HEK293 (cell line): ENCODE measurements around the gene IGFLR1.

ENCODE experiments used
- BCL11A ChIP-seq: fragments of 450-650 bp; formaldehyde crosslinking; IDR thresholded peaks from 2 replicates; pipeline ENCODE4 v1.5.1; 2016; ENCODE audit warnings: low read depth, missing biosample characterization, missing genetic modification characterization
- GLI4 ChIP-seq: fragments of 450-650 bp; formaldehyde crosslinking; IDR thresholded peaks from 2 replicates; pipeline ENCODE4 v1.5.1; 2016; ENCODE audit warnings: missing biosample characterization, missing genetic modification characterization
- KLF1 ChIP-seq: fragments of 450-650 bp; formaldehyde crosslinking; IDR thresholded peaks from 2 replicates; pipeline ENCODE4 v1.5.1; 2016; ENCODE audit warnings: missing biosample characterization, missing genetic modification characterization
- MEIS1 ChIP-seq: sonication (generic); formaldehyde crosslinking; IDR thresholded peaks from 2 replicates; pipeline ENCODE4 v1.8.1; 2022; ENCODE audit warnings: missing genetic modification reagents, mild to moderate bottlenecking, borderline replicate concordance
- PRDM1 ChIP-seq: fragments of 450-650 bp; formaldehyde crosslinking; IDR thresholded peaks from 2 replicates; pipeline ENCODE4; 2016; ENCODE audit warnings: missing biosample characterization, missing genetic modification characterization
- SETDB1 ChIP-seq: IDR thresholded peaks from one replicate; pipeline ENCODE4 v1.6.1; 2017; ENCODE audit warnings: mild to moderate bottlenecking, low read length, moderate library complexity, mixed read lengths; ENCODE audit not compliant: insufficient read length
- SP2 ChIP-seq: fragments of 450-650 bp; formaldehyde crosslinking; IDR thresholded peaks from 2 replicates; pipeline ENCODE4 v1.5.1; 2016; ENCODE audit warnings: missing biosample characterization, missing genetic modification characterization
- TCF7L2 ChIP-seq: IDR thresholded peaks from 2 replicates; pipeline ENCODE4 v1.6.1; 2011; ENCODE audit warnings: low read depth, mild to moderate bottlenecking, inconsistent platforms, low read length, moderate library complexity, borderline replicate concordance
- ZFP37 ChIP-seq: fragments of 450-650 bp; formaldehyde crosslinking; IDR thresholded peaks from 2 replicates; pipeline ENCODE4 v1.5.1; 2016; ENCODE audit warnings: missing biosample characterization, missing genetic modification characterization
- ZNF174 ChIP-seq: fragments of 450-650 bp; formaldehyde crosslinking; IDR thresholded peaks from 2 replicates; pipeline ENCODE4 v1.5.0; 2017; ENCODE audit warnings: missing biosample characterization, mild to moderate bottlenecking, missing genetic modification characterization
- ZNF175 ChIP-seq: fragments of 450-650 bp; formaldehyde crosslinking; IDR thresholded peaks from 2 replicates; pipeline ENCODE4 v1.5.1; 2016; ENCODE audit warnings: missing biosample characterization, missing genetic modification characterization
- ZNF2 ChIP-seq: fragments of 450-650 bp; formaldehyde crosslinking; IDR thresholded peaks from 2 replicates; pipeline ENCODE4 v1.5.1; 2016; ENCODE audit warnings: missing biosample characterization, missing genetic modification characterization
- ZNF26 ChIP-seq: fragments of 450-650 bp; formaldehyde crosslinking; IDR thresholded peaks from 2 replicates; pipeline ENCODE4 v1.5.1; 2016; ENCODE audit warnings: missing biosample characterization, missing genetic modification characterization
- ZNF37A ChIP-seq: fragments of 450-650 bp; IDR thresholded peaks from 2 replicates; pipeline ENCODE4 v1.5.1; 2018; ENCODE audit warnings: missing biosample characterization, missing genetic modification characterization
- ZNF449 ChIP-seq: fragments of 450-650 bp; formaldehyde crosslinking; IDR thresholded peaks from 2 replicates; pipeline ENCODE4 v1.5.1; 2017; ENCODE audit warnings: missing biosample characterization, mild to moderate bottlenecking, missing genetic modification characterization, moderate library complexity
- ZNF558 ChIP-seq: fragments of 450-650 bp; formaldehyde crosslinking; IDR thresholded peaks from 2 replicates; pipeline ENCODE4 v1.5.1; 2016; ENCODE audit warnings: missing biosample characterization, missing genetic modification characterization
- ZNF701 ChIP-seq: fragments of 450-650 bp; formaldehyde crosslinking; IDR thresholded peaks from 2 replicates; pipeline ENCODE4 v1.5.1; 2016; ENCODE audit warnings: missing biosample characterization, missing genetic modification characterization
- ZSCAN16 ChIP-seq: fragments of 450-650 bp; formaldehyde crosslinking; IDR thresholded peaks from 2 replicates; pipeline ENCODE4 v1.5.1; 2016; ENCODE audit warnings: missing biosample characterization, missing genetic modification characterization
- ZSCAN30 ChIP-seq: fragments of 450-650 bp; IDR thresholded peaks from 2 replicates; pipeline ENCODE4 v1.5.1; 2018; ENCODE audit warnings: missing biosample characterization, mild to moderate bottlenecking, missing genetic modification characterization, moderate library complexity
- TF ChIP-seq, protein P1 (sequence below): fragments of 450-650 bp; formaldehyde crosslinking; IDR thresholded peaks from 2 replicates; pipeline ENCODE4 v1.5.1; 2016; ENCODE audit warnings: missing biosample characterization, missing genetic modification characterization, low read depth
- TF ChIP-seq, protein P2 (sequence below): fragments of 450-650 bp; formaldehyde crosslinking; IDR thresholded peaks from 2 replicates; pipeline ENCODE4 v1.5.1; 2017; ENCODE audit warnings: missing biosample characterization, missing genetic modification characterization
- TF ChIP-seq, protein P3 (sequence below): fragments of 450-650 bp; formaldehyde crosslinking; IDR thresholded peaks from 2 replicates; pipeline ENCODE4 v1.5.1; 2016; ENCODE audit warnings: missing biosample characterization, missing genetic modification characterization
- TF ChIP-seq, protein P4 (sequence below): fragments of 450-650 bp; formaldehyde crosslinking; IDR thresholded peaks from 2 replicates; pipeline ENCODE4 v1.5.0; 2017; ENCODE audit warnings: missing biosample characterization, missing genetic modification characterization, borderline replicate concordance

Gene IGFLR1

GRCh38 chr19:35748106-35749020 lies 6.1 kb upstream of the IGFLR1 start, which contains the start of gene LIN37 (continued):
- TF ChIP-seq ZNF37A (no peak), ZNF449 (no peak; the same call in 1 of the 2 replicates), GLI4 (tag by site-specific recombination) (no peak), KLF1 (tag by site-specific recombination) (peak; percentile 84), TCF7L2 (no peak), ZNF2 (tag by site-specific recombination) (peak; percentile 85), PRDM1 (tag by site-specific recombination) (peak; percentile 94), ZNF174 (tag by site-specific recombination) (no peak), ZNF558 (tag by site-specific recombination) (peak; percentile 40; the same call in 1 of the 2 replicates), ZNF701 (tag by site-specific recombination) (no peak), ZFP37 (tag by site-specific recombination) (no peak; the same call in 1 of the 2 replicates), ZSCAN30 (tag by site-specific recombination) (no peak; the same call in 1 of the 2 replicates), BCL11A (tag by site-specific recombination) (peak; percentile 69), ZNF175 (no peak), MEIS1 (CRISPR knock-in tag) (no peak), SETDB1 (no peak), SP2 (tag by site-specific recombination) (peak; percentile 100), ZSCAN16 (no peak), ZNF26 (no peak)
- TF ChIP-seq, protein P1, sequence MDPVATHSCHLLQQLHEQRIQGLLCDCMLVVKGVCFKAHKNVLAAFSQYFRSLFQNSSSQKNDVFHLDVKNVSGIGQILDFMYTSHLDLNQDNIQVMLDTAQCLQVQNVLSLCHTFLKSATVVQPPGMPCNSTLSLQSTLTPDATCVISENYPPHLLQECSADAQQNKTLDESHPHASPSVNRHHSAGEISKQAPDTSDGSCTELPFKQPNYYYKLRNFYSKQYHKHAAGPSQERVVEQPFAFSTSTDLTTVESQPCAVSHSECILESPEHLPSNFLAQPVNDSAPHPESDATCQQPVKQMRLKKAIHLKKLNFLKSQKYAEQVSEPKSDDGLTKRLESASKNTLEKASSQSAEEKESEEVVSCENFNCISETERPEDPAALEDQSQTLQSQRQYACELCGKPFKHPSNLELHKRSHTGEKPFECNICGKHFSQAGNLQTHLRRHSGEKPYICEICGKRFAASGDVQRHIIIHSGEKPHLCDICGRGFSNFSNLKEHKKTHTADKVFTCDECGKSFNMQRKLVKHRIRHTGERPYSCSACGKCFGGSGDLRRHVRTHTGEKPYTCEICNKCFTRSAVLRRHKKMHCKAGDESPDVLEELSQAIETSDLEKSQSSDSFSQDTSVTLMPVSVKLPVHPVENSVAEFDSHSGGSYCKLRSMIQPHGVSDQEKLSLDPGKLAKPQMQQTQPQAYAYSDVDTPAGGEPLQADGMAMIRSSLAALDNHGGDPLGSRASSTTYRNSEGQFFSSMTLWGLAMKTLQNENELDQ (tag by site-specific recombination) = no peak
- TF ChIP-seq, protein P2, sequence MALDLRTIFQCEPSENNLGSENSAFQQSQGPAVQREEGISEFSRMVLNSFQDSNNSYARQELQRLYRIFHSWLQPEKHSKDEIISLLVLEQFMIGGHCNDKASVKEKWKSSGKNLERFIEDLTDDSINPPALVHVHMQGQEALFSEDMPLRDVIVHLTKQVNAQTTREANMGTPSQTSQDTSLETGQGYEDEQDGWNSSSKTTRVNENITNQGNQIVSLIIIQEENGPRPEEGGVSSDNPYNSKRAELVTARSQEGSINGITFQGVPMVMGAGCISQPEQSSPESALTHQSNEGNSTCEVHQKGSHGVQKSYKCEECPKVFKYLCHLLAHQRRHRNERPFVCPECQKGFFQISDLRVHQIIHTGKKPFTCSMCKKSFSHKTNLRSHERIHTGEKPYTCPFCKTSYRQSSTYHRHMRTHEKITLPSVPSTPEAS (tag by site-specific recombination) = peak; percentile 76
- TF ChIP-seq, protein P3, sequence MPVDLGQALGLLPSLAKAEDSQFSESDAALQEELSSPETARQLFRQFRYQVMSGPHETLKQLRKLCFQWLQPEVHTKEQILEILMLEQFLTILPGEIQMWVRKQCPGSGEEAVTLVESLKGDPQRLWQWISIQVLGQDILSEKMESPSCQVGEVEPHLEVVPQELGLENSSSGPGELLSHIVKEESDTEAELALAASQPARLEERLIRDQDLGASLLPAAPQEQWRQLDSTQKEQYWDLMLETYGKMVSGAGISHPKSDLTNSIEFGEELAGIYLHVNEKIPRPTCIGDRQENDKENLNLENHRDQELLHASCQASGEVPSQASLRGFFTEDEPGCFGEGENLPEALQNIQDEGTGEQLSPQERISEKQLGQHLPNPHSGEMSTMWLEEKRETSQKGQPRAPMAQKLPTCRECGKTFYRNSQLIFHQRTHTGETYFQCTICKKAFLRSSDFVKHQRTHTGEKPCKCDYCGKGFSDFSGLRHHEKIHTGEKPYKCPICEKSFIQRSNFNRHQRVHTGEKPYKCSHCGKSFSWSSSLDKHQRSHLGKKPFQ (tag by site-specific recombination) = peak; percentile 79
- TF ChIP-seq, protein P4, sequence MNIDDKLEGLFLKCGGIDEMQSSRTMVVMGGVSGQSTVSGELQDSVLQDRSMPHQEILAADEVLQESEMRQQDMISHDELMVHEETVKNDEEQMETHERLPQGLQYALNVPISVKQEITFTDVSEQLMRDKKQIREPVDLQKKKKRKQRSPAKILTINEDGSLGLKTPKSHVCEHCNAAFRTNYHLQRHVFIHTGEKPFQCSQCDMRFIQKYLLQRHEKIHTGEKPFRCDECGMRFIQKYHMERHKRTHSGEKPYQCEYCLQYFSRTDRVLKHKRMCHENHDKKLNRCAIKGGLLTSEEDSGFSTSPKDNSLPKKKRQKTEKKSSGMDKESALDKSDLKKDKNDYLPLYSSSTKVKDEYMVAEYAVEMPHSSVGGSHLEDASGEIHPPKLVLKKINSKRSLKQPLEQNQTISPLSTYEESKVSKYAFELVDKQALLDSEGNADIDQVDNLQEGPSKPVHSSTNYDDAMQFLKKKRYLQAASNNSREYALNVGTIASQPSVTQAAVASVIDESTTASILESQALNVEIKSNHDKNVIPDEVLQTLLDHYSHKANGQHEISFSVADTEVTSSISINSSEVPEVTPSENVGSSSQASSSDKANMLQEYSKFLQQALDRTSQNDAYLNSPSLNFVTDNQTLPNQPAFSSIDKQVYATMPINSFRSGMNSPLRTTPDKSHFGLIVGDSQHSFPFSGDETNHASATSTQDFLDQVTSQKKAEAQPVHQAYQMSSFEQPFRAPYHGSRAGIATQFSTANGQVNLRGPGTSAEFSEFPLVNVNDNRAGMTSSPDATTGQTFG = no peak
